HG02840 (cell line): Measurements from ENCODE around the gene C1QL2.

Source experiments
- ATAC-seq: cut with Tn5 transposase; IDR thresholded peaks from one replicate; pipeline ENCODE4 v1.9.1; 2021; ENCODE audit warnings: mild to moderate bottlenecking, moderate library complexity, moderate number of reproducible peaks; ENCODE audit not compliant: unreplicated experiment, low FRiP score

The C1QL2 gene

GRCh38 chr2:119111115-119111975 lies 47.2 kb downstream of the C1QL2 start:
- ATAC-seq: no peak

DNA sequence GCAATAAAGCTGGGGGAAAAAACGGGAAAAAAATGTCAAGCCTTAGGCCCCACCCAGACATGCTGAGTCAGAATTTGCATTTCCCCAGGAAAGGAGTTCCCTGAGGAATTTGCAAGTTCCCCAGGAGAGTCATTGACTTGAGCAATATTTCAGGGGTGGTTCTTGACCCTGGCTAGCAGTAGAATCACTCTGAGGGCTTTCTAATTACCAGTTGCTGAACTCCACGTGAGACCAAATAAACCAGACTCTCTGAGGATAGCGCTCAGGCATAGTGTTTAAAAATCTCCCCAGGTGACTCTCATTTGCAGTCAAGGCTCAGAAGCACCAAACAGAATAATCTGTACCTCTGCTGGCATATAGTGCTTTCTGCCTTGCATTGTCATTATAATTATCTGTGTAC lies 48.7 kb downstream of the C1QL2 start:
- no peak for ATAC-seq

DNA sequence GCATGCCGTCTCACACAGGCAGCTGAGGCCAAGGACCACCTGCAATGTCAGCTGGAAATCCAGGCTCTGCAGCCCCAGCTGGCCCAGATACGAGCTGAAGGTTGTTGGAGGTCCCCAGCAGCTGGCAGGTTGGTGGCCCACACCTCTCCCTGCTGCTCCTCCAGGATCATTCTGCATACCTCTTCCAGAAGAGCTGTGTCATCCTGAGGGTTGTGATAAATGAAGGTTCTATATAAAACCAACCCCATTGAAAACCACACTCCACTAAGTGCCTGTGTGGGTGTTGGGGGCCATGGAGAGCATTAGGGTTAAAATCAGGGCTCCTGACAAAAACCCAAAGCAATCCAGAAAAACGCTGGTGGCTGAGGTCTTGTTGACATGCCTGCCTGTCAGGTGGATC lies 50.4 kb downstream of the C1QL2 start:
- no peak for ATAC-seq

DNA sequence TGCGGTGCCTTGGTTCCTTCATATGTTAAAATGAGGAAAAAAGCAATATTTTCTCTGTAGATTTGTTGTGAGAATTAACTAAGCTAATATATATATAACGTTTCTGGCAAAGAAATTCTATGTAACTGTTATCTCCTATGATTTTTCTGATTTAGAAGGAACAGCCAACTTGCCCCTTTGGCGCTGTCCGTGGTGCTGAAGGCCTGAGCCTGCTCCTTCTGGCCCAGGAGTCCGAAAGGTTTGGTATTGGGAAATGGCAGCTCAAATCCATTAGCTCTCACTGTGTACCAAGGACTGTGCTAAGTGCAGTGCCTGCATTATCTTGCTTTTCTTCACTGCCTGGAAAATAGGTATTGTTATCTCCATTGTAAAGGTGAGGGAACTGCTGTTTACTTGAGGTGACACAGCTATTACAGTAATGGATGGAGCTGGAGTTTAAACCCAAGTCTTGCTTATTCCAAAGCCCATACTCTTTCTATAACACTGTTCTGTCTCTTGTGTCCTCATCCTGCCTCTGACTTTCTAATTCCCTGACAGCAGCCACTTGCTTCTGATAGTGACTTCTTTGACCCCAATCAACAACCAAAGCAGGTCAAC lies 52.2 kb downstream of the C1QL2 start:
- no peak for ATAC-seq
